ENCODE measurements around the gene RIC8B. TPM values are rescaled to one million over a fixed set of nuclear protein-coding genes. Genes with fewer than 3 reads are reported as not detected.

The RIC8B gene
- total RNA-seq, 4 donors from 2014 or later, result 10.5 to 19.5 (median 16.6) TPM

DNA sequence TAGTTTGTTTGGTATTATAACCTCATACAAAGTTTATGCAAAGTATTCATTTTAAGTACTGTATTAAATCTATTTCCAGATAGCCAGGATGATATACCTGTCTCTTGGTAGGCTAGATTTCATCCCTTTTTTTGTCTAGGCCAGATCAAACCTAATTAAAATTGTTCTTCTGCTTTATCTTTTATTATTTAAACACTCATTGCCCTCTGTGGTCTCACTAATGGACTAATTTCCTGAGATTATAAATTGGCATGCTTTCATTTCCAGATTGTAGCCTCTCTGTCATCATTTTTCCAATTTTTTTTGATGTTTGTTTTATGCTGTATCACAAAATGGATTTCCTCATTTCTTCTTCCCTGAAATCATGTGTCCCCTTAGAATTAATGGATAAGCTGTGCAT lies 95.6 kb downstream of the RIC8B start:
- no peaks in the 10 kb centered on the region for H3K9me3 ChIP-seq
- H3K4me3 ChIP-seq, result no peak overlapping the region
- no peak for TF ChIP-seq EP300 (IDR thresholded peaks at IDR 0.05; ENCODE audit: low read depth)
- H3K27me3 ChIP-seq, result no peaks in the 10 kb centered on the region
- no peak for DNase-seq
- intact Hi-C loops (cut with DNase I; ENCODE audit: low total_unique reads), result no loop called here
- no peak overlapping the region for H3K27ac ChIP-seq
- H3K4me1 ChIP-seq, result no peaks in the 10 kb centered on the region
- no peaks in the 10 kb centered on the region for H3K36me3 ChIP-seq
- in situ Hi-C loops (cut with MboI; ENCODE audit: low pct_ligation_motif_present in 1 of 4, low pct_unique_long_range_greater_than_20kb in 1 of 4, low sequenced_read_pairs in 3 of 4), result no loop called here

DNA sequence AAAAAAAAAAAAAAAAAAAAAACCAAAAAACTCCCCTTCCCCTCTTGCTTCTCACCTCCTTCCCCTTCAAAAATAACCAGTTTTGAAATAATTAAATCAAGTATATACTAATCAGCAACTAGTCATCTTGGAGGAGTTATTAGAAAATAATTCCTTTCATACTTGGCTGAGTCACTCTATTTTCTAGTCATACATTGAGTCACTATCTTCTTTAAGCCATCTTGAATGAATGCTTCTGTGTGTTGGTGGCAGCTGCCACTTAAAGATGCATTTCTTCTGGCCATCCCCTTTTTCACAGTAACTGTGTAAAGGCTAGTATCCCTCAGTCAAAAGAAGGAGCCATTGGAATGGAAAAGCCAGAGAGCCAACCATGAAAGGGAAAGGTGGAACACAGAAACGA lies 97.0 kb downstream of the RIC8B start:
- H3K27ac ChIP-seq, result no peak overlapping the region
- in situ Hi-C loops (cut with MboI; ENCODE audit: low pct_ligation_motif_present in 1 of 4, low pct_unique_long_range_greater_than_20kb in 1 of 4, low sequenced_read_pairs in 3 of 4) (no loop called here), intact Hi-C loops (cut with DNase I; ENCODE audit: low total_unique reads) (no loop called here)
- DNase-seq, result no peak
- 96 to 100% methylated on average over 1 of the region's 1 CpG for WGBS, 2 donors (ENCODE audit: low coverage in 1 of 2)
- H3K27me3 ChIP-seq, result no peaks in the 10 kb centered on the region
- no peak overlapping the region for H3K4me3 ChIP-seq
- H3K36me3 ChIP-seq, result no peaks in the 10 kb centered on the region
- no peaks in the 10 kb centered on the region for H3K9me3 ChIP-seq
- H3K4me1 ChIP-seq, result no peaks in the 10 kb centered on the region
- TF ChIP-seq, protein P1, sequence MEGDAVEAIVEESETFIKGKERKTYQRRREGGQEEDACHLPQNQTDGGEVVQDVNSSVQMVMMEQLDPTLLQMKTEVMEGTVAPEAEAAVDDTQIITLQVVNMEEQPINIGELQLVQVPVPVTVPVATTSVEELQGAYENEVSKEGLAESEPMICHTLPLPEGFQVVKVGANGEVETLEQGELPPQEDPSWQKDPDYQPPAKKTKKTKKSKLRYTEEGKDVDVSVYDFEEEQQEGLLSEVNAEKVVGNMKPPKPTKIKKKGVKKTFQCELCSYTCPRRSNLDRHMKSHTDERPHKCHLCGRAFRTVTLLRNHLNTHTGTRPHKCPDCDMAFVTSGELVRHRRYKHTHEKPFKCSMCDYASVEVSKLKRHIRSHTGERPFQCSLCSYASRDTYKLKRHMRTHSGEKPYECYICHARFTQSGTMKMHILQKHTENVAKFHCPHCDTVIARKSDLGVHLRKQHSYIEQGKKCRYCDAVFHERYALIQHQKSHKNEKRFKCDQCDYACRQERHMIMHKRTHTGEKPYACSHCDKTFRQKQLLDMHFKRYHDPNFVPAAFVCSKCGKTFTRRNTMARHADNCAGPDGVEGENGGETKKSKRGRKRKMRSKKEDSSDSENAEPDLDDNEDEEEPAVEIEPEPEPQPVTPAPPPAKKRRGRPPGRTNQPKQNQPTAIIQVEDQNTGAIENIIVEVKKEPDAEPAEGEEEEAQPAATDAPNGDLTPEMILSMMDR (IDR thresholded peaks at IDR 0.05), result no peak
- TF ChIP-seq POLR2A (IDR thresholded peaks at IDR 0.05) (no peak), POLR2AphosphoS5 (IDR thresholded peaks at IDR 0.05) (no peak), EP300 (IDR thresholded peaks at IDR 0.05; ENCODE audit: low read depth) (no peak)

DNA sequence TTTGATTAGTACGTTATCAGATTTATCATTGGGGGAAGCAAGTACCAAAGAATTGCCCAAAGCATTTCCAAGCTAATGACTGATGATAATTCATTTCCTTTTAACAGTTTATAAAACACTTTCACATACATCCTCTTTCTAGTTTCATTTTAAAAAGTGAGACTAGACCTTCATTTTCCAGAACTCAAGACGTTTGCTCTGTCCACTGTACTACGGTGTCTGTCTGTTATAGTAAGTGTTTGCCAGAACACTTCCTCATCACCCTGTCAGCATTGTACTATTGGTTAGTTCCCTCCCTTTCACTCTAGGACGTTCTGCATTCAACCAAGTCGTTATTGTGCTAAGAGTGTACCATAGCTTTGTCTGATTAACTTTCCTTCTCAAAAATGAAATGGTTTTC lies 99.5 kb downstream of the RIC8B start:
- in situ Hi-C loops (cut with MboI; ENCODE audit: low pct_ligation_motif_present in 1 of 4, low pct_unique_long_range_greater_than_20kb in 1 of 4, low sequenced_read_pairs in 3 of 4) (no loop called here), intact Hi-C loops (cut with DNase I; ENCODE audit: low total_unique reads) (no loop called here)
- Histone ChIP-seq H3K9me3 (no peaks in the 10 kb centered on the region), H3K4me1 (no peaks in the 10 kb centered on the region), H3K4me3 (no peak overlapping the region), H3K27me3 (no peaks in the 10 kb centered on the region), H3K36me3 (no peaks in the 10 kb centered on the region), H3K27ac (no peak overlapping the region)
- TF ChIP-seq EP300 (IDR thresholded peaks at IDR 0.05; ENCODE audit: low read depth) (no peak), POLR2A (IDR thresholded peaks at IDR 0.05) (no peak), POLR2AphosphoS5 (IDR thresholded peaks at IDR 0.05) (no peak)
- TF ChIP-seq, protein P1 (IDR thresholded peaks at IDR 0.05), result no peak
- WGBS, 2 donors (ENCODE audit: low coverage in 1 of 2), result 76 to 77% methylated on average over 5 of the region's 5 CpGs
- no peak for DNase-seq

DNA sequence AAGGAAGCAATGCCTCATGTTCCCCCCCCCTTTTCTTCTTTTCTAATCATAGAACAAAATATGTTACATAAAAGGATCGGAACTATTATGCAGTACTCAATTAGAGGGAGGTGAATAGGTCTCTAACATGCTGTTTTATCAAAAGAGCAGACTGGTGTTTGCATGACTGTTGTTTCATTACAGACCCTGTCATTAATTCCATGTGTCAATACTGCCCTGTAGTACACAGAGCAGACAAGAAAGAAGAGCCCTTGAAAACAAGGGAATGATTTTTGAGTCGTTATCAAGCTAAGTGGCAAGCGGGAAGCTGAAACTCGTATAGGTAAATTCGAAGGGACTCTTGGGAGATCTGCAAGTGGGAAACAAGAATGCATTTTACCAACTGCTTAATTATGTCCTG lies 104.3 kb downstream of the RIC8B start:
- in situ Hi-C loops (cut with MboI; ENCODE audit: low pct_ligation_motif_present in 1 of 4, low pct_unique_long_range_greater_than_20kb in 1 of 4, low sequenced_read_pairs in 3 of 4) (no loop called here), intact Hi-C loops (cut with DNase I; ENCODE audit: low total_unique reads) (no loop called here)
- Histone ChIP-seq H3K4me1 (no peaks in the 10 kb centered on the region), H3K9me3 (no peaks in the 10 kb centered on the region), H3K27me3 (no peaks in the 10 kb centered on the region), H3K36me3 (no peaks in the 10 kb centered on the region), H3K27ac (no peak overlapping the region), H3K4me3 (no peak overlapping the region)
- no peak for DNase-seq
- TF ChIP-seq, protein P1 (IDR thresholded peaks at IDR 0.05), result no peak
- TF ChIP-seq EP300 (IDR thresholded peaks at IDR 0.05; ENCODE audit: low read depth) (no peak), POLR2A (IDR thresholded peaks at IDR 0.05) (no peak), POLR2AphosphoS5 (IDR thresholded peaks at IDR 0.05) (no peak)
- 95 to 97% methylated on average over 2 to 5 of the region's 5 CpGs for WGBS, 2 donors (ENCODE audit: low coverage in 1 of 2)

DNA sequence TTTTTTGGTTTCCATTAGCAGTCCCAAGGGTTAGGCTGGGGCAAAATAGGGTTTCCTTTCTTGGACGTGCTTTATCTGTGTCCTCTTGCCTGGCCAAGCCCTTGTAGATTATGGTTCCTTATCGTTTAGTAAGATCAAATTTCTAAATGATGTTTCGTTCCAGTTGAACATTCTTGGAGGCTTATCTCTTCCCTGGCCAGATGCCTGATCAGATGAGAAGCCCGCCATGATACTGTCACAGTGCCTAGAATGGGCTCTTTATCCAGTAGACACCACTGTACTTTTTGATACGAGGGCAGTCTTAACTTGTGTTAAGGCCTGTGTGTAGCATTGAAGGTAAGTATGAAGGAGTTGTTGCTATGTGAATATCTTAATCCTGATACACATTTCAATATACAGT lies 105.1 kb downstream of the RIC8B start:
- Histone ChIP-seq H3K4me1 (no peaks in the 10 kb centered on the region), H3K4me3 (no peak overlapping the region), H3K27ac (no peak overlapping the region), H3K9me3 (no peaks in the 10 kb centered on the region), H3K27me3 (no peaks in the 10 kb centered on the region), H3K36me3 (no peaks in the 10 kb centered on the region)
- intact Hi-C loops (cut with DNase I; ENCODE audit: low total_unique reads), result no loop called here
- in situ Hi-C loops (cut with MboI; ENCODE audit: low pct_ligation_motif_present in 1 of 4, low pct_unique_long_range_greater_than_20kb in 1 of 4, low sequenced_read_pairs in 3 of 4), result no loop called here
- 91% methylated on average over 5 of the region's 5 CpGs; no CpG with 5 or more reads in 1 of the 2 donors for WGBS, 2 donors (ENCODE audit: low coverage in 1 of 2)
- TF ChIP-seq POLR2A (IDR thresholded peaks at IDR 0.05) (no peak), POLR2AphosphoS5 (IDR thresholded peaks at IDR 0.05) (no peak), EP300 (IDR thresholded peaks at IDR 0.05; ENCODE audit: low read depth) (no peak)
- TF ChIP-seq, protein P1 (IDR thresholded peaks at IDR 0.05), result no peak
- DNase-seq, result no peak

Data from transverse colon (tissue), 4 donors.